HG03097 (cell line): ENCODE results near the gene OCIAD2.
"Not testable (repeated sequence)": the region's sequence is repeated elsewhere in the genome, so short reads cannot be mapped to it uniquely, and the experiment has no call there.

ENCODE experiments used
- ATAC-seq: cut with Tn5 transposase; IDR thresholded peaks from one replicate; pipeline ENCODE4 v1.9.1; 2021; ENCODE audit not compliant: unreplicated experiment, low FRiP score

The OCIAD2 gene

GRCh38 chr4:48907706-48908477 is 1.3 kb upstream of the OCIAD2 start:
- ATAC-seq: no peak

- no peak for ATAC-seq
Observed at GRCh38 chr4:48905363-48906015, 1.1 kb downstream of the OCIAD2 start.

DNA sequence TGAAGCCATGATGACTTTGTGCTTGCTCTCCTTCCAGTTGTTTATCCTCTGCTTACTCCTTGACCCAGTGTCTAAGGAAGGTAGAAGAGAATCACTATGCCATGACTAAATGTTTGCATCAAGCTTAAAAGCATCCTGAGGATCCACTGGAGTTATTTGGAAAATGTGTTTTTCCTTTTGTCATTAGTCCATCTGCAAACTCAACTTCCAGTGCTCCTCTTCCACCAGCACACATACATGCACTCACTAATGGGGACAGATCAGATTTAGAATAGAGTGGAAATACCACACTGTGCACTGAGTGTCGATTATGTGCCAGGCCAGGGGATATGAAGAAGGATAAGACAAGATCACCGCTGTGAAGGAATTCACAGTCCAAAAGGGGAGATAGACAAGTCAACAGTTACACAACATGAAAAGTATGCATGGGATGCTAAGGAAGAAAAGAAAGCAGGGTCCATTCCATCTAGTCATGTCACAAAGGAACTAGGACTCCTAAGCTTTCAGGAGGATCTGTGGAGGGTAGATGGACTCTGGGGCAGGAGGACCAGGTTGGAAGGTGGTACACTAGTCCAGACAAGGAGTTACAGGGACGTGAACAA is 1.9 kb downstream of the OCIAD2 start:
- no peak for ATAC-seq

- ATAC-seq: no peak
Observed at GRCh38 chr4:48904101-48904500, 2.5 kb downstream of the OCIAD2 start.

GRCh38 chr4:48902266-48902665 is 4.3 kb downstream of the OCIAD2 start:
- ATAC-seq: no peak

DNA sequence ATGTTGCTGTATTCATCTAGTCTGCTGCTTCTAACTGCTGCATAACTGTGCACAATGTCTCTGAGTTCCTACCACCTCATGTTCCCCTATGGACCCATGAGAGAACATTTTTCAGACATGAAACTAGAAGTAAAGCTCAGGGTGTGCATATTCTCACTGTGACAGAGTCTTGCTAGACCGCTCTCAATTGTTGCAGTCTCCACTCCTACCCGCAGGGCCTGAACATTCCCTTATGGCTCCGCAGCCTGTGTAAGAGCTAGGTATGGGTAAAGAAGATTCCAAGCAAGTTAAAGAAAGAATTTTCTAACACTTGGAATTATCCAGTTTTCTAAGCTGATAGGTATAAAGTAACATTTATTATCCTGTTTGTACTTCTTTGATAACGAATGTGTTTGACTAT is 5.4 kb downstream of the OCIAD2 start:
- ATAC-seq: no peak

GRCh38 chr4:48899950-48900349 is 6.6 kb downstream of the OCIAD2 start:
- ATAC-seq: no peak

GRCh38 chr4:48899432-48899749 is 7.2 kb downstream of the OCIAD2 start:
- ATAC-seq: no peak

- no peak for ATAC-seq
Observed at GRCh38 chr4:48898733-48899431, 7.7 kb downstream of the OCIAD2 start.

DNA sequence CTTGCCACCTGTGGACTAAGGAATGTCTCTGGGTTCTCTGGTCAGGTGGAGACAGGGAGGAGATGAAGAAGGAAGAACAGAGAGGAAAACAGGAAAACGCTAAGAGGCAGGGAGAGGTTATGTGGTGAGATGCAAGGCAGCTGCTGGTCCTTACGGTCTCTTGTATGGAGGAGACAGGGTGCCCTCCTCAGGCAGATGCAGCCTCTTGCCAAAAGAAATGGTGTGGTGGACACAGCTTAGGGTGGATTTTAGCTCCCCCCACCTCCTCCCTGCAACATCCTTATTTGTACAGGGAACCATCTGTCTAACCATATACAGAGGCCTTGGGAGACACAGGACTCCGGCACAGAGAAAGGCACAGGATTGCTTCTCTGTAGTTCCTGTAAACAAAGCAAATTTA is 9.7 kb downstream of the OCIAD2 start:
- ATAC-seq: no peak

DNA sequence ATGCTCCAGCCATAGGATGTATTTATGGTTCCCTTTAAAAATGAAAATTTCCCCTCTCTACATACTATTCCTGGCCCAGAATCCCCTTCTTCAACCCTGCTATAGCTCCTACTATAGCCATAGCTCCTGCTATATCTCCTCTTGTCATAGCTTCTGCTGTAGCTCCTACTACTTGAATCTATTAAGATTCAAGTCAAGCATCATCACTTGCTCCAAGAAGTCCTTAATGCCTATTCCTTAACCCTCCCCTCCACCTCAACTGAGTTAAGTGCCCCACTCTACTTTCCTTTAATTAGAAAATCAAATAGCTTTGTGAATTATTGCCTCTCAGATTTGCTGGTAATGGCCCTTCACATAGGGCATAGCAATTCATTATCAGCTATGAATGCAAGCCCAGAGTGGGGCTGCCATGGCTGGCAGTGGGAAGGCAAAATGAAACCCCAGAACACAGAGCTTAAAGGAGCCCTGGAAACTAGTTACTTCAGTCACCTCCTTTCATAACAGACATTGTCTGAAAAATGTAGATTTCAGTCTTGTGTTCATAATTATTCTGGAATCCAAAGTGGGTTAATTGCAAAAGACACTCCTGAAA is 15.4 kb downstream of the OCIAD2 start:
- no peak for ATAC-seq

DNA sequence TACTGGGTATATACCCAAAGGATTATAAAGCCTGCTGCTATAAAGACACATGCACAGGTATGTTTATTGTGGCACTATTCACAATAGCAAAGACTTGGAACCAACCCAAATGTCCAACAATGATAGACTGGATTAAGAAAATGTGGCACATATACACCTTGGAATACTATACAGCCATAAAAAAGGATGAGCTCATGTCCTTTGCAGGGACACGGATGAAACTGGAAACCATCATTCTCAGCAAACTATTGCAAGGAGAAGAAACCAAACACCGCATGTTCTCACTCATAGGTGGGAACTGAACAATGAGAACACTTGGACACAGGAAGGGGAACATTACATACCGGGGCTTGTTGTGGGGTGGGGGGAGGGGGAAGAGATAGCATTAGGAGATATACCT is 16.8 kb downstream of the OCIAD2 start:
- ATAC-seq: not testable (repeated sequence)

DNA sequence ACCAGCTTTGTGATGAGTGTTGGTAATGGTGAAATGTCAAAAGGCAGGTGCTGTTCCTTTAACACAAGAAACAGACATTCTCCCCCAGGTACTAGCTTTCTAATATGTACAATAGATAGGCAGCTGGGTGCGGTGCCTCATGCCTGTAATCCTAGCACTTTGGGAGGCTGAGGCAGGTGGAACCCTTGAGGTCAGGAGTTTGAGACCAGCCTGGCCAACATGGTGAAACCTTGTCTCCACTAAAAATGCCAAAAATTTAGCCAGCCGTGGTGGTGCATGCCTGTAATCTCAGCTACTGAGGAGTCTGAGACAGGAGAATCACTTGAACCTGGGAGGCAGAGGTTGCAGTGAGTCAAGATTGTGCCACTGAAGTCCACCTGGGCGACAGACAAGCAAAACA is 24.9 kb downstream of the OCIAD2 start:
- not testable (repeated sequence) for ATAC-seq

GRCh38 chr4:48879561-48880442 is 26.8 kb downstream of the OCIAD2 start:
- no peak for ATAC-seq

DNA sequence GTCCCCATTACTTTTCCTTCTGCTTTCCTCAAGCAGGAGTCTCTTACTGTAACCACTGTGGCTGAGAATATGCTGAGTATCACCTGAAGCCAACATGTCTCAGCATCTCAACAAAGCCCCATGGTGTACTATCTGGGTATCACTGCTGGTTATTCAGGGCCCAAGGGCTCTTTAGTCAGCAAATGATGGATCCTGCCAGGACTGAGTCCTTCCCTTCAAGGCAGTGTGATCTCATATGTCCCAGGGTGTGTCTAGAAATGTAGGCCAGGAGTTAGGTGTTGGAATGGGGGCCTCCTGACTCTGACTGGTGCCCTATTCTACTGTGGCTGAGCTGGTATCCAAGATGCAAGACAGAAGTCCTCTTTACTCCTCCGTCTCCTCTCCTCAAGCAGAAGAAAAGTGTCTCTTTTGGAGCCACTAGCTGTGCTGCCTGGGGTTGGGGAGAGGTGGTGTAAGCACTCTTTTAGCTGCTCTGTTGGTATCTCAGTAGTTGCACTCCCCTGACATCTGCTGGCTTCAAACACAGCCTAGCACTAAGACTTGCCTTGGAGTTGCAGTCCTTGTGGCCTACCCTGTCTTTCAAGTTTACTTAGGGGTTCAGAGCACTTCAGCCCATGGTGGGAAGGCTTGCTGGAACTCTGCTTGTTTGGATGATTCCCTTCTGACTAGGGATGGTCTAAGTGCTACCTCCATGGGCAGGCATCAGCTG is 28.6 kb downstream of the OCIAD2 start:
- no peak for ATAC-seq

GRCh38 chr4:48864696-48865095 is 41.9 kb downstream of the OCIAD2 start:
- not testable (repeated sequence) for ATAC-seq

DNA sequence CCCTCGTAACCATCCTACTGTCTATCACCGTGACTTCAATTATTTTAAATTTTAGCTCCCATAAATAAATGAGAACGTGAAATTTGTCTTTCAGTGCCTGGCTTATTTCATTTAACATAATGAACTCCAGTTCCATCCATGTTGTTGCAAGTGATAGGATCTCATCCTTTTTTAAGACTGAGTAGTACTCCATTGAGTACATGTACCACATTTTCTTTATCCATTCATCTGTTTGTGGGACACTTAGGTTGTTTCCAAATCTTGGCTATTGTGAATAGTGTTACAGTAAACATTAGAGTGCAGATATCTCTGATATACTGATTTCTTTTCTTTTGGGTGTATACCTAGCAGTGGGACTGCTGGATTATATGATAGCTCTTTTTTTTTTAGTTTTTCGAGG is 42.8 kb downstream of the OCIAD2 start:
- no peak for ATAC-seq

DNA sequence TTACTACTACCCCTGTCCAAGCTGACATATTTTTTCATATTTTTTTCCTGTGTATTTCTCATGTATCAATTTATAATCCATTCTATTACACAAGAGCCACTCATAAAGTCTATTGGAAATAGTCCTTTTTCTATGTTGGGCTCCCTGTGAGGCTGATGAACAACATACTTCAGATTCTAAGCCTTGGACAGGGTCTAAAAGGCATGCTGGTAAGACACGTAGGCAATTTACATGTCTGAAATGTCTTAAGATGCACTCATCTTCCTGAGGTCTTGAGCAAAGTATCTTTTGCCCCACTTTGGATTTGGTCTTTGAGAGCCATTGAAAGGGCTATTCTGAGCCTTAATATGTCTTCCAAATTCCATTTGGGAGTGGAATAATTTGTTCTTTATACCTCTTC is 43.9 kb downstream of the OCIAD2 start:
- no peak for ATAC-seq

- ATAC-seq: no peak
Observed at GRCh38 chr4:48862038-48862437, 44.5 kb downstream of the OCIAD2 start.
